Limb (tissue), 2 donors: ENCODE results near the gene TRAFD1.
A peak's percentile ranks its signal among the peaks of the same experiment; 100 is the strongest.

ENCODE experiments used
- DNase-seq, 2 donors: peaks; one replicate each; pipeline ENCODE4 v3.0.0-alpha.2; 2016; ENCODE audit errors: extremely low spot score in 2 of 2

Gene TRAFD1

GRCh38 chr12:112115259-112116045 is 9.9 kb upstream of the TRAFD1 start:
- no peak for DNase-seq

- peak in 1 of 2 donors; percentile 69 for DNase-seq
These were observed 8.9 kb upstream of the TRAFD1 start for GRCh38 chr12:112116232-112117060.

- DNase-seq: no peak
These were observed 7.7 kb upstream of the TRAFD1 start for GRCh38 chr12:112117685-112118084.

GRCh38 chr12:112121780-112122565 is 3.4 kb upstream of the TRAFD1 start:
- DNase-seq: peak; percentile 65 to 68

GRCh38 chr12:112122823-112123690 is 2.3 kb upstream of the TRAFD1 start:
- no peak for DNase-seq

- no peak for DNase-seq
These were observed 476 bp upstream of the TRAFD1 start for GRCh38 chr12:112124918-112125249.

GRCh38 chr12:112126000-112126438 is 659 bp downstream of the TRAFD1 start:
- no peak for DNase-seq

GRCh38 chr12:112126911-112127310 is 1.6 kb downstream of the TRAFD1 start:
- no peak for DNase-seq

GRCh38 chr12:112130441-112130998 is 5.2 kb downstream of the TRAFD1 start:
- no peak for DNase-seq

GRCh38 chr12:112131686-112132085 is 6.3 kb downstream of the TRAFD1 start:
- DNase-seq: no peak

- no peak for DNase-seq
These were observed 8.1 kb downstream of the TRAFD1 start for GRCh38 chr12:112133418-112133817.

GRCh38 chr12:112134731-112135130 is 9.4 kb downstream of the TRAFD1 start:
- DNase-seq: no peak

GRCh38 chr12:112140728-112141127 is 15.4 kb downstream of the TRAFD1 start:
- DNase-seq: no peak

GRCh38 chr12:112146123-112146522 is 20.8 kb downstream of the TRAFD1 start:
- DNase-seq: no peak

- DNase-seq: no peak
These were observed 22.7 kb downstream of the TRAFD1 start for GRCh38 chr12:112148031-112148513.

- DNase-seq: no peak
These were observed 24.2 kb downstream of the TRAFD1 start for GRCh38 chr12:112149596-112149995.

GRCh38 chr12:112151766-112152541 is 26.6 kb downstream of the TRAFD1 start:
- no peak for DNase-seq

GRCh38 chr12:112153181-112153892 is 28.0 kb downstream of the TRAFD1 start:
- DNase-seq: no peak

- no peak for DNase-seq
These were observed 28.5 kb downstream of the TRAFD1 start for GRCh38 chr12:112153893-112154219.
